ENCODE results near the gene ARL17B.
"Not testable (repeated sequence)": the region's sequence is repeated elsewhere in the genome, so short reads cannot be mapped to it uniquely, and the experiment has no call there.

DNA sequence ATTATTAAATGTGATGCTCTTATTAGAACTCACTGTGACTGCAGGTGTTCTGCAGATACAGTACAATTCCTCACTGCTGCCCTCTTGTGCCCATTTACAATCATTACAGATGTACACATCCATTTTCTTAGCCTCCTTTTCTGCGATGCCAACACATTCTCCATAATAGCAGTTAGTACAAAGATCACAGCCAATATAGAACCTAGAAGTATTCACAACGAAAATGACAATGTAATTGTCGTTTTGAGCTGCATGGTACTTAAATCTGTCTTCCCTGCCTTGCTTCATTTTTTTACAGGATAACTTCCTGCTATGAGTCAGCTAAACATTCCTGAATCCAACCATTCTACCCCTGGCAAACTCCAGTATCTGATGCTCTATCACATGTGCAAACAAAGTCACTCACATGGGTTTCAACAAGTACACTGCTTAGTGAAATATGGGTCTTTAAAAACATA, 74.8 kb downstream of the ARL17B start:
- not testable (repeated sequence) for TF ChIP-seq POLR2AphosphoS5 (IDR thresholded peaks at IDR 0.05; ENCODE audit: borderline replicate concordance, low read depth, low read length); EZH2 (IDR thresholded peaks at IDR 0.05); FOXP2 (optimal IDR thresholded peaks at IDR 0.05; ENCODE audit: control extremely low read depth, extremely low read length, insufficient read depth)

All from SK-N-MC (cell line).